HG02678 (cell line): ENCODE results near the gene TCTN1.
"Not testable (repeated sequence)": the region's sequence is repeated elsewhere in the genome, so short reads cannot be mapped to it uniquely, and the experiment has no call there.

ENCODE experiments used
- ATAC-seq: cut with Tn5 transposase; IDR thresholded peaks from one replicate; pipeline ENCODE4 v1.9.1; 2021; ENCODE audit warnings: mild to moderate bottlenecking, moderate library complexity; ENCODE audit not compliant: unreplicated experiment

The TCTN1 gene

DNA sequence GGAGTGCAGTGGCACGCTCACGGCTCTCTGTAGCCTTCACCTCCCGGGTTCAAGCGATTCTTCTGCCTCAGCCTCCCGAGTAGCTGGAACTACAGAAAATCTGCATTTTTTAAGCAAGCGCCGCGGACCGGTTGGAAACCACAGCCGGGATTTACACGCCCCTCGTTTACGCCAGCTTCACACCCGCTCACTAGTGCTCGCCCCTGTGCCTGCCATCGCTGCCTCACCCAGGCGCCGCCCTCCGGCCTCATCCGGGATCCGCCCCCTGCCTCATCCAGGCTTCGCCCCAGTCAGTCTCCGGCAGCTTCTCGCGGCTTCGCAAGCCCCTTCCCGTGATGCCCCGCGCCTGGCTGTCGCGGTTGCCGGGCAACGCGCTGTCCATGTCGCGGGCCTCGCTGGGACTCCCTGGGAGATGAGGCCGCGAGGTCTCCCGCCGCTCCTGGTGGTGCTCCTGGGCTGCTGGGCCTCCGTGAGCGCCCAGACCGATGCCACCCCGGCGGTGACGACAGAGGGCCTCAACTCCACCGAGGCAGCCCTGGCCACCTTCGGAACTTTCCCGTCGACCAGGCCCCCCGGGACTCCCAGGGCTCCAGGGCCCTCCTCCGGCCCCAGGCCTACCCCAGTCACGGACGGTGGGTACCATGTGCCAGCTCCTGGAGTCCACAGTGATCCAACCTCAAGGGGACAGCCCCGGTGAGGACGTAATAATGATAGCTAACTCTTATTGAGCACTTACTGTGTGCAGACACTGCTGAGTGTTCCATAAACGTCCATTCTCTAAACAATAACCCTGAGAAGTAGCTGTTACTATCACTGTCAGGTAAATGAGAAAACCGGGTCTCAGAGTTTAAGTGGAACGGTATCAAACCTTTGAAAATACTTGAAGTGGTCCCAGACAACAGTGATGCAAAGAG, at the start of gene TCTN1:
Gene TCTN1, plus strand, starts transcription at position 359 of the 914 bp plus-strand sequence. Its CDS starts 54 bp downstream, at position 413.
- peak; percentile 95 for ATAC-seq

DNA sequence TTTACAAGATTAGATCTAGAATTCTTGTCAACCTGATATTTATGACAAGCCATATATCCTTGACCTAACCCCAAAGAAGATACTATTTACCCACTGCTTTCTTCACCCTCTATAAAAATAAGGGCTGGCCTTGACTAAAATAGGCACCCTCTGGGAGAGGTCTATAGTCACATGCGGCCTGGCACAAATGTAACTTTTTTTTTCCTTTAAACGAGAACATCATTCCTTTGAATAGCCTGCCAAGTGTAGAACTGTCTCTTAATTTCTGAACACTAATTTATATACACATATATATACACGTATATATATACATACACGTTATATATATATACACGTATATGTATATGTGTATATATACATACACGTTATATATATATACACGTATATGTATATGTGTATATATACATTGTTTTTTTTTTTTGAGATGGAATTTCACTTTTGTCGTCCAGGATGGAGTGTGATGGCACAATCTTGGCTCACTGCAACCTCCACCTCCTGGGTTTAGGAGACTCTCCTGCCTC, 49.4 kb upstream of the TCTN1 start:
- ATAC-seq = no peak

DNA sequence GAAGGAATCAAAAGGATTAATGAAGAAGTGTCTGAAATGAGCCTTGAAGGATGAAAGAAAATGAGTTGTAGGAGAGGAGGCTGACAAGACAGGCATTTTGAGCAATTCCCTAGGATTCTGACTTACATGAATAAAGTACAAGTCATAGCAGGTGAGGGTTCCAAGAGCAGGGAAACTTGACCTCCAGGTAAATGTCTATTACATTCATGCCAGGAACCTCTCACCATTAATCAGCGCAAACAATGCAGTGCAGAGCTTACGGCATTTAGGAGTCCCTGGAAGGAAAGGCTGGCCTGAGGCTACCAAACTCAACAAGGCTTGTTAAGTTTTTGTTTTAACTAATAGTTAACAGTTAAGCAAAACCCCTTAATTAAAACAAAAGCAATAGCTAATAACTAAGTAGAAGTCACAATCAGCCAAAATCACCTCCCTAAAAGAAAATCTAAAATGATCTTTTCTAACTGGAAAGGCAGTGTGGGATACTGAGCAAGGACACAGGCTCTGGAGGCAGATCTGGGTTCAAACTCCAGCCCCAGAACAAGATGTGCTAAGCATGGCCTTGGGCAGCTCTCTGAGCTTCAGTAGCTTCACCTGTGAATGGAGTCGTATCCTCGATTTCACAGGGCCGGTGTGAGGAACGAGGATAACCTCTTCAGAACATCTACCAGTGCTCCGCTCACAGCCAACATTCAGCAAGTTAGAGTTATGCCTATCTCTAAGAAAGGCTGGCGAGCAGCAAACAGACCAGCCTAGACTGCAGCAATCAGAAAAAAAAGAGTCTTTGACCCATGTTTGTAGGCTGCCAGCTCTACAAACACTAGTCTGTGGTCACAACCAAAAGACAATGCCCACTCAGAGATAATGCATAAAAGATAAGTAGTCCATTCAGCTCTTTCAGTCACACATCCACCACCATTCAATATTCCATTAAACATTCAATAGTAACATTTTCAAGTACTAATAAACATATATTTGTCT, 47.7 kb upstream of the TCTN1 start:
- ATAC-seq = no peak

DNA sequence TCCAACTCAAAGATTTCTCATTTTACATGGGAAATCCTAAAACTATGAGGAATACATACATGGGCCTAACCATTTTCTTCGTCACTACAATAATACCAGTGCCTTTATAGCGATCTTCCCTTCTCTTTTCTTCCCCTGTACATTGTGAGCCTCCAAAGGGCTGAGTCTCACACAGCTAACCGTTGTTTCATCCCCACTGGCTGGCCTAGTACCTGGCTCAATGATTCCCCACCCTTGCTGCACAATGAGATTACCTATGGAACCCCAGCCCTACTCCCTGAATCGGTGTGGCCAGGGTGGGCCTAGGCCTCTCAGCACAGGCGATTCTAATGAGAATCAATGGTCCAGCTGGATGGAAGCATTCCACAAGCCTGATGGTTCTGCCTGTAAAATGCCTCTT, 46.9 kb upstream of the TCTN1 start:
- no peak for ATAC-seq

DNA sequence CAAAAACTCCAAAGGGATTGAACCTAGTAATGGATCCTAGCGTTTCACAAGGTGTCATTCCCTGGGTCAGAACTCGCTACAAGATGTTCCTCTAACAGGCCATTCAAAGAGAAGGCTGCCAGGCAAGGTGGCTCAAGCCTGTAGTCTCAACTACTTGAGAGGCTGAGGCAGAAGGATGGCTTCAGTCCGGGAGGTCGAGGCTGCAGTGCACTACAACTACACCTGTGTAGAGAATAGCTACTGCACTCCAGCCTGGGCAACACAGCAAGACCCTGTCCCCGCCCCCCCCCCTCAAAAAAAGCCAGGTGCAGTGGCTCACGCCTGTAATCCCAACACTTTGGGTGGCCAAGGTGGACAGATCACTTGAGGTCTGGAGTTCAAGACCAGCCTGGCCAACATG, 45.2 kb upstream of the TCTN1 start:
- ATAC-seq = no peak

DNA sequence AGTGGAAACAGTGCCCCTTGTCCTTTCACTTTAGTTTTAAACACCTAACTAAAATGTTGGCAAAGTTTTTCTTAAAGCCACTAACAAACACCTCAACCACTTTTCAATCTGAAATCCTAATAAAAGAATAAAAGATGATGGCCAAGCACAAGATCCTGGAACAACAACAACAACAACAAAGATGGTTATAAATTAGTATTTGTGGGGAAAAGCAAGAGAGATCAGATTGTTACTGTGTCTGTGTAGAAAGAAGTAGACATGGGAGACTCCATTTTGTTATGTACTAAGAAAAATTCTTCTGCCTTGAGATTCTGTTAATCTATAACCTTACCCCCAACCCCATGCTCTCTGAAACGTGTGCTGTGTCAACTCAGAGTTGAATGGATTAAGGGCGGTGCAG, 44.1 kb upstream of the TCTN1 start:
- not testable (repeated sequence) for ATAC-seq

DNA sequence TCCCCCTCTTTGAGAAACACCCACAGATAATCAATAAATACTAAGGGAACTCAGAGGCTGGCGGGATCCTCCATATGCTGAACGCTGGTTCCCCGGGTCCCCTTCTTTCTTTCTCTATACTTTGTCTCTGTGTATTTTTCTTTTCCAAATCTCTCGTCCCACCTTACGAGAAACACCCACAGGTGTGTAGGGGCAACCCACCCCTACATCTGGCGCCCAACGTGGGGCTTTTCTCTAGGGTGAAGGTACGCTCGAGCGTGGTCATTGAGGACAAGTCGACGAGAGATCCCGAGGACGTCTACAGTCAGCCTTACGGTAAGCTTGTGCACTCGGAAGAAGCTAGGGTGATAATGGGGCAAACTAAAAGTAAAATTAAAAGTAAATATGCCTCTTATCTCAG, 43.1 kb upstream of the TCTN1 start:
- ATAC-seq = not testable (repeated sequence)

DNA sequence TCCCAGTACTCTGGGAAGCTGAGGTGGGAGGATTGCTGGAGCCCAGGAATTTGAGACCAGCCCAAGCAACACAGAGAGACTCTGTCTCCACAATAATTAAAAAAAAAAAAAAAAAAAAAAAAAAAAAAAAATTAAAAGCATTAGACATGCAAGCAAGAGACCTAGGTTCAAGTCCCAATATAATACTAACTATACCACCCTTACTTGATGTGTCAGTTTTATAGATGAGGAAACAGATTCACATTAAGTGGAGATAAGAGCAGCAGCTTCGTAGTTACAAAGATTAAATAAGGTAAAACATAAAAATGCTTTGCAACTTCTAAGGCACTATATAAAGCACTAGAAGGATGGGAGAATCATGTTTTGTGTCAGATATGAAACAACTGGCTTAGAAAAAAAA, 39.9 kb upstream of the TCTN1 start:
- ATAC-seq = no peak

DNA sequence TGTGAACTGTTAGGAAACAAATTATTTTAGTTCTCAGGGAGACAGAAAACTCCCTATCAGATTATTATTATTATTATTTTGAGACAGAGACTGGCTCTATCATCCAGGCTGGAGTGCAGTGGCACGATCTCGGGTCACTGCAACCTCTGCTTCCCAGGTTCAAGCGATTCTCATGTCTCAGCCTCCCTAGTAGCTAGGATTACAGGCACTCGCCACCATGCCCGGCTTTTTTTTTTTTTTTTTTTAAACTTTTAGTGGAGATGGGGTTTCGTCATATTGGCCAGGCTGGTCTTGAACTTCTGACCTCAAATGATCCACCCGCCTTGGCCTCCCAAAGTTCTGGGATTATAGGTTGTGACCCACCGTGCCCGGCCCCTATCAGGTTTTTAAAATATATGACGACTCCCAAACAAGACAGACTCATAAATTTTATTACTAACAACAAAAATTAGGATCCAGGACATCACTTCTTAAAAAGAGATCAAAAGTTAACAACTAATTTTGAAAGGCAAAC, 39.2 kb upstream of the TCTN1 start:
- ATAC-seq = not testable (repeated sequence)

DNA sequence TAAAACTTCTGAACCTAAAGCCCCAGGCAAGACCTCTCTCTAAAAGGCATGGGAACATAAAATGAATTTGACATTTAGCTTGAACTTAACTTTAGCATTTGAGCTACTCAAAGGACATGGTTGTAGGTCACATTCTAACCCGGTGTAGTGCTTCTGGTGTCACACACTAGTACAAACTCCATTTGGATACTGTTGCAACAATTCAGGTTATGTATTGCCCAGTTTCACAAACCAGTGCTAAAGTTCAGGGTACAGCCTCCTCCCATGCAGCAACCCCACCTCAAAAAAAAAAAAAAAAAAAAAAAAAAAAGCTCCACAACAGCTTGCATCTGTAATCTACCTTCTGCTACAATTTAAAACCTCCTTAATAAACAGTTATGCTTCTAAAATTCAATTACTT, 38.6 kb upstream of the TCTN1 start:
- no peak for ATAC-seq

DNA sequence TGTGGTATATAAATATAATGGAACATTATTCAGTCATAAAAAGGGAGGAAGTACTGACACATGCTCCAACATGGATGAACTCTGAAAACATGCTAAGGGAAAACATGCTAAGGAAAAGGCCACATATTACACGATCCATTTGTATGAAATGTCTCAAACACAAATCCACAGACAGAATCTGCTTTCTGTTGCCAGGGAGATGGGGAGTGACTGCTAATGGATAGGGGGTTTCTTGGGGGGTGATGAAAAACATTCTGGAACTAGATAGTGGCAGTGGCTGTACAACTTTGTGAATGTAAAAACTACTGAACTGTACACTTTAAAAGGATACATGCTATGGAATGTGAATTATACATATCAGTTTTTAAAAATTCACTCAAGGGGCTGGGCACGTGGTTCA, 37.4 kb upstream of the TCTN1 start:
- no peak for ATAC-seq

DNA sequence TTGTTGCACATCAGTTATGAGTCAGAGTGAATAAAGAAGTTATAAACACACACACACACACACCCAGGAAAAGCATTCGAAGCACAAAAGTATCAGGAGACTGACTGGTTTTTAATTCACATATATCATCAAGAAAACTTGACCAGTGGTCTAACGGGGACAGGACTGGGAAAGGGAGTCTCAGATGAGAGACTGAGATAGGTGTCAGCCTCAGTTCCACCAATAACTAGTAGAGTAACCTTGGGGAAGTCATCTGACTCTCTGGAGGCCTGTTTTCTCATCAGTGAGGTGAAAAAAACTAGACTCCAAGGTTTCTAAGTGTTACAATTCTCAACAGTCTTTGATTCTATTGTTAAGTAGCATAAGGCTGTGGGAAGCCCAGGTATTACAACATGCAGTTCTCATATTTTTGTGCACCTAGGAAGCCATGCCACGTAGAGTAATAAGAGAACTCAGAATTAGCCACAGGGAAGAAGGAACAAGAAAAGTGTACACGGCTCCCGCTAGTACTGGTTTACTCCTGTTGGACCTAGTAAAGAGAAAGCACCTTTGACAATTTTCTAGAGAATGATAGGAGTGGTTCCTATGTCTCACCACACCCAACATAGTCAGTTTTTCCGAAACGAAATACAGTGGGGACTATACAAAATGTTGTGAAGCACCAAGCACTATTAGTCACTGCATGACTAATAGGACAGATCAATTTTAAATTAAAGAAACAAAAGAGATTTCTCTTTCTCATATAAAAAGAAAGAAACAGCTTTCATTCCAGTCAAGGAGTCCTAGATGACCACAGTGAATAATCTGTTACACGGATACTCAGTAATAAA, 35.9 kb upstream of the TCTN1 start:
- no peak for ATAC-seq

DNA sequence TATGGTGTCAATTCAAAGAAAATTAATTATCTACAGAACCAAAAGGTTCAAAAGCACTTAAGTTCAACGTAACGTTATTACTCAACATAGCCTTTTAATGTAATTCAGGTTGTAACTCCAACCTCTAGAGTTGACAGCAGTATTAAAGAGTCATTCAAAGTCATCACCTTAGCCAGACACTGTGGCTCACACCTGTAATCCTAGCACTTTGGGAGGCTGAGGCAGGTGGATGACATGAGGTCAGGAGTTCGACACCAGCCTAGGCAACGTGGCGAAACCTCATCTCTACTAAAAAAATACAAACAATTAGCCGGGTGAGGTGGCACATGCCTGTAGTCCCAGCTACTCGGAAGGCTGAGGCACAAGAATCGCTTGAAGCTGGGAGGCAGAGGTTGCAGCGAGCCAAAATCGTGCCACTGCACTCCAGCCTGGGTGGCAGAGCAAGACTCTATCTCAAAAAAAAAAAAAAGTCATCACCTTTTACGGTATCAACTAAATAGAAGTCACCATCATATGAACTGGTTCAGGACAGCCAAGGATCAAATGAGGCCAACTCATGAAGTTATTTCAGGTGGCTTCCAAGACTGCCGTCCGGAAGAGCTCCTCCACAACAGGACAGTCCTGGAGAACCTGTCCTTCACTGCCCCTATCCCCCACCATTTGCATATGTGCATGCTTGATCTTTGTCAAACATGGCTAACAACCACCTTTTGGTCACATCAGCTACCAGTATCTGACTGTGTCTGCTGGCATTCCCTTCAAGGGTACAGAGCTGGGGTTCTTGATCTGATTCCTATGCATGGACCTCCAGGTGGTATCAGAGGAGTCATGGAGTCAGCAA, 35.0 kb upstream of the TCTN1 start:
- ATAC-seq = no peak

DNA sequence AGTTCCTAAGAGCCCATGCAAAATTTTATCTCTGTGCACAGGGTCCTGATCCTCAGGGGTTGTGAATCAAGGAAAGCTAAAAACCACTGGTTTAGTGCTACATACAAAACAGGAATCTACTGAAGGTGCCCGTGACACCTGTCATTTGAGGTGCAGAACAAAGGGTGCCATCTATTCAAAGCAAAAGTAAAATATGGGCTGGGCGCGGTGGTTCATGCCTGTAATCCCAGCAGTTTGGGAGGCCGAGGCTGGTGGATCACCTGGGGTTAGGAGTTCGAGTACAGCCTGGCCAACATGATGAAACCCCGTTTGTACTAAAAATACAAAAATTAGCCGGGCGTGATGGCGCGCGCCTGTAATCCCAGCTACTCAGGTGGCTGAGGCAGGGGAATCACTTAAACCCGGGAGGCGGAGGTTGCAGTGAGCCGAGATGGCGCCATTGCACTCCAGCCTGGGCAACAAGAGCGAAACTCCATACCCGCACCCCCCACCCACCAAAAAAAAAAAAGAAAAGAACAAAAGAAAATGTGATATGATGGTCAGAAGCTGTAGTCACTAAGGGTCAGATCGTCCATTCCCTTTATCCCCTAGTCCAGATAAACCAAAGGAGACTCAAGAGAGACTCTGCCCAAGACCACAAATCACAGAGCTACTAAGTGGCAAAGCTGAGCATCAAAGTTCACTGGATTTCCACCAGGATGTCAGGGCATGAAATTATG, 34.2 kb upstream of the TCTN1 start:
- no peak for ATAC-seq

DNA sequence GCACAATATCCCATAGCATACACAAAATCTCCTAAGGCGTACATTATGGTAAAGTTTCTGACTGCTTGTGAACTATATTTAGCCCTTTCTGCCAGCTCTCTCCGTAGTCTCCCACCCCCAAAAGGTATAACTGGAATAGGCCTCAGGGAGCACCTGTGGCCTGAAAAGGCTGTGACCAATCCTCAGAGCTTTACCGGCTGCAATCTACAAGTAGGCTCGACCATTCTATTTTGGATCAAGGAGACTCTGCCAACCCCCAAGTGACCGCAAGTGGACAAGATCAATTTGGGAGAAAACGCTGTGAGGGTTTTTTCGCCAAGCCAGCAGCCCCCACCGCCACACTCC, 32.0 kb upstream of the TCTN1 start:
- ATAC-seq = no peak

DNA sequence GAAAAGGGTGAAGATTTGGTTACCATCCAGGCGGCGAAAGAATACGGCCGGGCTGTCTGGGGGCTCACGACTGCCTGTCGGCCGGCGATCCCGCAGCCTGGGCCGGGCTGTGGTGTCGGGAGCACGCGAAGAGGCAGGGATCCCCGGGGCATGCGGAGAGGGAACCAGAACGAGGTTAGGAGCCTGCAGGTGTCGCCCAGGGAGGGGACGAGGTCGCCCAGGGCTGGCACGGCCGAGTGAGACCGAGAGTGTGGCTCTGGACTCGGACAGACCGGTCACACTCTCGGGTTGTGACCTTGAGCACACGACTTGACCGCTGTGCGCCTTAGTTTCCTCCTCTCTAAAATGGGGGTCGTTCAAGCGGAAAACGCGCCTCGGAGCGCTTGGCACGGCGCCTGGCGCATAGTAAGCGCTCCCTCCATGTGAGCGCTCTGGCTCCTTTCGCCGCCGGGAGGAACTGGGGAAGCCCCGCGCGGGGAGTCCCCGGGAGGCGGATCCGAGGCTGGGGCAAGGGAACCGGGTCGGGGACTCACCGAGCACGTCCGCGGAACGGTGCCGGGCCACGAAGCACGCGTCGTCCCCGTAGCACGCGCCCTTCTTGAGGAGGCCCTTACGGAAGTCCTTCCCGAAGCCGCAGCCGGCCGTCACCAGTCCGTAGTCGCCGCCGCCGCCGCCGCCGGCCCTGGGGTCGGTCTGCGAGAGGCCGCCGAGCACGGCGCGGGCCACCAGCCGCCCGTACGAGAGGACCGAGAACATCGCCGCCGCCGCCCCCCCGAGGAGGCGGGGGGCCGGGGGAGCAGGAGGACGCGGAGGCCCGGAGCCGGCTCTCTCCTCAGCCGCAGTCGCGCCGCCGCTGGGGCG, 31.4 kb upstream of the TCTN1 start:
- ATAC-seq = peak; percentile 34

DNA sequence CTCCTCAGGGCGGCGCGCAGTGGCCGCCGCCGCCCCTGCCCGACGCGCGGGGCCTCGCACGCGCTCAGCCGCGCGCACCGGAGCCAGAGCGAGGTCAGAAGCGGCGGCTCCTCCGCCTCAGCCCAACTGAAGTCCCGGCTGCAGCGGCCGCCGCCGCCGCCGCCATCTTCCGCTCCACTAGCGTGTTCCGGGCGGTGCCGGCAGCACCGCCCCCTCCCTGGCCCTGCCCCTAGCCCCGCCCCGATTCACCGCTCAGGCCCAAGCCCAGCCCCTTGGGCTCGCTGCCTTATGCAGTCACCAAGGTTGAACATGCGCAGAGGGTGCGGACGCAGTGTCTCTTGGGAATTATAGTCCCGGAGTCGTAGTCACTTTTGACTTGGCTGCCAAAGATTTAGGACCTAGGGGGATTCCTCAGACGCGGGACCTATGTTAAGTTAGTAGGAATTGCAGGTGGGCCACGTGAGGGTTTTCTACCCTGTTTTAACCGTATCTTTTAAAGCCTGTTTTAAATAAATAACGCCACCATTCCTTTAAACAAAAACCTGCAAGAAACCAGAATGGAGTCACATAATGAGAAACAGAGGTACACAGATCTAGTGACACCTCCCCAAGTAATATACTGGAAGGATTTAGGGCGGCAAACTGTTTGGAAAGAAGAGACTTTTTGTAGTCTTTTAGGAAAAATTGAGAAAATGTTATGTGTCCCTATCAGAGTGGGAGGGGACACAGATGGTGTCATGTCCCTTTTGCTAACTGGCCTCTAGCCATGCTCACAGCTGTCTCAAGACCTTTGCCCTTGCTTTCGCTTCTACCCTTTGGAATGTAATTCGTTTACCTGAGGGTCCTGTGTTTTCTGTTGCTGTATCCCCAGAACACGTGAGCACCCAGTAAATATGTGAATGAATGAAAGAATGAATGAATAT, 30.5 kb upstream of the TCTN1 start, which contains the start of gene PPTC7:
Gene PPTC7, minus strand, starts transcription at position 182 of the 923 bp plus-strand sequence. CDS start 287 bp downstream, outside the sequence.
- peak; percentile 90 for ATAC-seq
